GM12892 (cell line): ENCODE results near the gene LAMP5.

Experiments used
- POLR2A ChIP-seq: IDR thresholded peaks from 2 replicates; pipeline ENCODE4 v1.6.1; 2011; ENCODE audit warnings: low read depth, low read length, control low read depth
- POLR2AphosphoS5 ChIP-seq: IDR thresholded peaks from 2 replicates; pipeline ENCODE4 v1.6.1; 2011; ENCODE audit warnings: low read depth, low read length, control low read depth

DNA sequence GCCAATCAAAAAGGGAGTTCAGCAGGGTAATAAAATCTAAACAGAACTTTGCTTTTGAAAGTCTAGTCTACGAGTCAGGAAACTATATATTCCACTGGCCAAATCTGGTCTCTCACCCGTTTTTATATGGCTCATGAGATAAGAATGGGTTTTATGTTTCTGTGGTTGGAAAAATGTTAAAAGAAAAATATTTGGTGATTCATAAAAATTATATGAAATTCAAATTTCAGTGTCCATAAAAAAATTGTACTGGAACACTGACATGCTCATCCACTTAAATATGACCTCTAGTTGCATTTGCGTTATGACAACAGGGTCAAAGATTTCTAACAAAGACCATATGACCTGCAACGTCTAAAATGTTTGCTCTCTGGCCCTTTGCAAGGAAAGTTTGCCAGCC is 22.3 kb upstream of the LAMP5 start:
- TF ChIP-seq POLR2A = no peak
- TF ChIP-seq POLR2AphosphoS5 = no peak
